ENCODE measurements around the gene COLEC12.

GRCh38 chr18:498931-499775 lies 1.3 kb downstream of the COLEC12 start:
- TF ChIP-seq CTCF (IDR thresholded peaks at IDR 0.05), result no peak
- no peak for TF ChIP-seq POLR2A (IDR thresholded peaks at IDR 0.05)
